Measurements from ENCODE around the gene SH3PXD2A. TPM values are rescaled to one million over a fixed set of nuclear protein-coding genes. Genes with fewer than 3 reads are reported as not detected.
A peak's percentile ranks its signal among the peaks of the same experiment; 100 is the strongest.

Gene SH3PXD2A
- total and polyA plus RNA-seq, 10 of the 15 experiments (the other 5 are each of a cell fraction or from before 2014, with no cell fraction given): 0.63 to 14.0 (median 4.4) TPM

GRCh38 chr10:103763374-103764202 is 91.8 kb downstream of the SH3PXD2A start (continued):
- TF ChIP-seq MLLT1 (IDR thresholded peaks at IDR 0.05) (no peak), JUNB (IDR thresholded peaks at IDR 0.05) (no peak), ATF2 (IDR thresholded peaks at IDR 0.05; ENCODE audit: low read length) (no peak), IKZF2 (IDR thresholded peaks at IDR 0.05) (peak; percentile 56 to 64; a peak in 2 of 4 replicates), PAX8 (IDR thresholded peaks at IDR 0.05) (no peak), RBBP5 (conservative IDR thresholded peaks at IDR 0.05) (no peak), SPI1 (IDR thresholded peaks at IDR 0.05; ENCODE audit: borderline replicate concordance, insufficient read depth, low read depth, low read length) (peak; percentile 78), IKZF1 (conservative IDR thresholded peaks at IDR 0.05) (peak; percentile 73), CHD1 (IDR thresholded peaks at IDR 0.05; ENCODE audit: low read depth, low read length) (no peak), POLR2AphosphoS5 (IDR thresholded peaks at IDR 0.05; ENCODE audit: low read length) (no peak)

- Histone ChIP-seq H2AFZ (ENCODE audit: control insufficient read depth, low read depth, low read length) (no peak overlapping the region), H4K20me1 (ENCODE audit: control insufficient read depth, insufficient read depth) (no peaks in the 10 kb centered on the region), H3K9ac (ENCODE audit: control insufficient read depth, insufficient read depth, low read length) (no peak overlapping the region), H3K4me1 (ENCODE audit: control insufficient read depth, insufficient read depth, low read length) (peaks cover 9% of the 10 kb centered on the region), H3K79me2 (ENCODE audit: control insufficient read depth, insufficient read depth, low read length) (no peaks in the 10 kb centered on the region), H3K9me3 (replicated peaks; ENCODE audit: control insufficient read depth, insufficient read depth, low read length) (no peaks in the 10 kb centered on the region), H3K27ac (ENCODE audit: control insufficient read depth, insufficient read depth) (no peak overlapping the region), H3K4me2 (ENCODE audit: control insufficient read depth, insufficient read depth) (no peak overlapping the region), H3K36me3 (ENCODE audit: control insufficient read depth in 2 of 2, insufficient read depth in 2 of 2, low read length in 1 of 2) (no peaks in the 10 kb centered on the region), H3K27me3 (replicated peaks in 1 of 2; ENCODE audit: control insufficient read depth in 2 of 2, insufficient read depth in 2 of 2, low read length in 1 of 2) (no peaks in the 10 kb centered on the region), H3K4me3 (no peak overlapping the region)
- TF ChIP-seq IKZF2 (IDR thresholded peaks at IDR 0.05) (no peak), KAT2A (conservative IDR thresholded peaks at IDR 0.05; ENCODE audit: control insufficient read depth, low read depth, low read length) (no peak), HSF1 (IDR thresholded peaks at IDR 0.05; ENCODE audit: low read depth, low read length) (no peak), HDAC6 (IDR thresholded peaks at IDR 0.05; ENCODE audit: unreplicated experiment) (no peak)
- WGBS (ENCODE audit: insufficient coverage, insufficient replicate concordance, low lambda C conversion rate, missing lambda C conversion rate): 95% methylated on average over 2 of the region's 2 CpGs
- ChIA-PET CTCF (interaction anchor here (0.9 to 1.4 kb wide), 2 partner anchors 11 to 19 kb away, joined by 3 to 4 read pairs; no protein-coding TSS in a partner anchor), SMC1A (ENCODE audit: uncharacterized antibody, unreplicated experiment) (interaction anchor here (1.1 to 1.2 kb wide), 2 partner anchors 9 to 11 kb away, joined by 3 read pairs; no protein-coding TSS in a partner anchor), RAD21 (ENCODE audit: unreplicated experiment) (no interaction called here), POLR2A (no interaction called here)
- no peak for DNase-seq (ENCODE audit: low read depth, low spot score)
- no TSS peak for BruUV-seq (replicated peaks)
- intact Hi-C loops (cut with micrococcal nuclease; ENCODE audit: unreplicated experiment) (no loop called here), in situ Hi-C loops (cut with MboI) (no loop called here)
- ATAC-seq: no peak
- no peak for FAIRE-seq
Measured at GRCh38 chr10:103762916-103763315, 92.5 kb downstream of the SH3PXD2A start.

Data from GM12878 (cell line).